Mesothelial cell of epicardium (in vitro differentiated cells): Measurements from ENCODE around the gene FEV. TPM values are rescaled to one million over a fixed set of nuclear protein-coding genes. Genes with fewer than 3 reads are reported as not detected.

Experiments
- DNase-seq, 2 experiments: peaks; one replicate each; pipeline ENCODE4 v3.0.0; 2021; ENCODE audit warnings: low spot score in 2 of 2; ENCODE audit not compliant: unreplicated experiment in 2 of 2
- H3K27ac Mint-ChIP-seq: 2 replicates; pipeline ENCODE4 v1.8.0; 2021; ENCODE audit warnings: mixed read lengths
- H3K27me3 Mint-ChIP-seq: 2 replicates; pipeline ENCODE4 v1.8.0; 2021; ENCODE audit warnings: low read depth, mixed read lengths
- H3K36me3 Mint-ChIP-seq: 2 replicates; pipeline ENCODE4 v1.8.0; 2021; ENCODE audit warnings: mixed read lengths
- H3K4me1 Mint-ChIP-seq: 2 replicates; pipeline ENCODE4 v1.8.0; 2021; ENCODE audit warnings: mixed read lengths
- H3K4me3 Mint-ChIP-seq: 2 replicates; pipeline ENCODE4 v1.8.0; 2021; ENCODE audit warnings: mild to moderate bottlenecking, moderate library complexity, mixed read lengths
- H3K9me3 Mint-ChIP-seq: 2 replicates; pipeline ENCODE4 v1.8.0; 2021; ENCODE audit warnings: mixed read lengths
- CTCF ChIP-seq: fragments of 200-600 bp; sonication (generic); IDR thresholded peaks from one replicate; pipeline ENCODE4 v1.5.0; 2021; ENCODE audit warnings: antibody characterized with exemption; ENCODE audit not compliant: unreplicated experiment
- total RNA-seq: library from RNA; stranded (reverse); gene quantifications from 3 replicates; pipeline ENCODE4 v1.2.1, GENCODE V29; 2021

Gene FEV
- total RNA-seq, 1 donor from 2014 or later: 0.29 TPM

DNA sequence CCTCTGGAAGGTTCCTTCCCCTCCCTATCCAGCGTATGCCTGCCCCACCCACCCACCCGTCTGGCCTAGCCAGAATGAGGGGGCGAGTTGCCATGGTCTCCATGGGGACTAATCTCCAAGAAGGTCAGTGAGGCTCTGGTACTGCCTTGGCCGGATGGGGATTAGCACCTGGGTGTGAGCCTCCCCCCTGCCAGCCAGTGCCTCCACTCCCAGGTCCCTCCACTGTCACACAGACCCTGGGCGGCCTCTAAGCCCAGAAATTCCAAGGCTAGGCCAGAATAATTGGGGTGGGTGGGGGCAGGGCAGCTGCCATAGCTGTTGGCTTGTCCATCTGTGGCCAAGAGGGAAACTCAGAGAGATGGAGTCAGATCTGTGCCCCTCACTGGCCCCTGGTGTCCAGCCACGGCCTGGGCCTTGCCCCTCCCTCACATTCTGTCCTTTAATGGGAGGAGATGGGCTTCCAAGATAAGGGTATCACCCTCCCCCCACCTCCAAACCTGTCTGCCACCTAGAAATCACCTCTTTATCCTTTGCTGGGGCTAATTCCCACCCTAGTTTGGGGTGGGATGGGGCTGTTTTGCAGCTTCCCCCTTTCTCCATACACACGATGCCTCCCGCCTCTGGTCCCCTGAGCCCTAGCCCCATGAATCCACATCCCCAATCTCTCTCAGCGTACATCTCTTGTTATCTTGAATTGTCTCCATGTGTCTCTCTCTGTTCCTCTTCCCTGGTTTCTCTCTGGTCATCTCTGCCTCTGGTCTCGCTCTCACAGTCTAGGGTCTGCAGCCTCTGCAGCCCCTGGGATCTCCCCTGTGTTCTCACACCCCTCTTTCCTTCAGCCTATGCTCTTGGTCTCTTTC, 14.3 kb upstream of the FEV start:
- Mint-ChIP-seq H3K36me3 (no peaks in the 10 kb centered on the region), H3K4me1 (peaks cover 10% of the 10 kb centered on the region), H3K27me3 (peaks cover 96% of the 10 kb centered on the region), H3K9me3 (no peaks in the 10 kb centered on the region), H3K27ac (no peak overlapping the region), H3K4me3 (no peak overlapping the region)
- no peak for TF ChIP-seq CTCF
- no peak for DNase-seq

GRCh38 chr2:218998414-218999002, 13.5 kb upstream of the FEV start:
- H3K27ac Mint-ChIP-seq: no peak overlapping the region
- H3K4me1 Mint-ChIP-seq: peaks cover 17% of the 10 kb centered on the region
- H3K4me3 Mint-ChIP-seq: no peak overlapping the region
- H3K27me3 Mint-ChIP-seq: peaks cover 96% of the 10 kb centered on the region
- TF ChIP-seq CTCF: no peak
- no peak for DNase-seq
- H3K36me3 Mint-ChIP-seq: no peaks in the 10 kb centered on the region
- H3K9me3 Mint-ChIP-seq: no peaks in the 10 kb centered on the region

DNA sequence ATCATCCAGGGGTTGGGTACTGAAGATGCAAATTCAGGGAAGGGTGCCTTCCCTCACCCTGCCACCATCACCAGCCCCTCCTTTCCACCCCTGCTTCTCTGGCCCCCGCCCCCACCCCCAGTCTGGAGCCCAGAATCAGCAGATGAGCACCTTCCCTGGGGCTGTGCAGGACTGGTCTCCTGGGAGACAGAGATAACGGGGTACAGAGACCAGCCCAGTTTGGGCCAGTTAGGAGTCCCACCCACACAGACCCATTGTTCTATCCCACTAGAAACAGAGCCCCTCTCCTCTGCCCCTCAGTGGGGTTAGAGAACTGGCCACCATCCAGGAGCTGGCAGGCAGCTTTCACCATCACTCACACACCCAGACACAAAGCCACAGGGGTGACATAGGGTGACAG, 12.7 kb upstream of the FEV start:
- H3K4me3 Mint-ChIP-seq: no peak overlapping the region

DNA sequence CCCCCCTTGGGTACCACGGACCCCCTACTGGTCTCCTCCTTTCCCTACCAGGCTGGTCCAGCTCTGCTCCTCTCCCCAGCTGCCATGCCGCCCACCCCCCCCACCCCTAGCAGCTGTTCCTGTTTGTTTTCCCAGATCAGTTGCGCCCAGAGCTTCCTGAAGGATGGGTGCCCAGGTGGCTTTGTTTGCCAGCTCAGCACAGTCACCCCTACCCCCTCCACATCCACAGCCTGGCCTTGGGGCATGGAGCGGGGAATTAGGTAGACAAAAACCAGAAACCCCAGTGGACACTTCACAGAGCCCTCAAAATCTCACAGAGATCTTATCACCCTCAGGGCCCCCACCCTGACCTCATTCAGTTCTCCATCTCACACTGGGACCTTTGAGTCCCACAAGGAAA, 12.0 kb upstream of the FEV start:
- Mint-ChIP-seq H3K4me3 (no peak overlapping the region), H3K9me3 (no peaks in the 10 kb centered on the region), H3K36me3 (no peaks in the 10 kb centered on the region), H3K4me1 (peaks cover 14% of the 10 kb centered on the region), H3K27ac (no peak overlapping the region), H3K27me3 (peaks cover 94% of the 10 kb centered on the region)
- TF ChIP-seq CTCF: no peak
- DNase-seq: no peak

More for the DNA sequence above, 12.7 kb upstream of the FEV start:
- H3K36me3 Mint-ChIP-seq: no peaks in the 10 kb centered on the region
- H3K27me3 Mint-ChIP-seq: peaks cover 94% of the 10 kb centered on the region
- DNase-seq: no peak
- no peak for TF ChIP-seq CTCF
- no peaks in the 10 kb centered on the region for H3K9me3 Mint-ChIP-seq
- no peak overlapping the region for H3K27ac Mint-ChIP-seq
- H3K4me1 Mint-ChIP-seq: peaks cover 16% of the 10 kb centered on the region

DNA sequence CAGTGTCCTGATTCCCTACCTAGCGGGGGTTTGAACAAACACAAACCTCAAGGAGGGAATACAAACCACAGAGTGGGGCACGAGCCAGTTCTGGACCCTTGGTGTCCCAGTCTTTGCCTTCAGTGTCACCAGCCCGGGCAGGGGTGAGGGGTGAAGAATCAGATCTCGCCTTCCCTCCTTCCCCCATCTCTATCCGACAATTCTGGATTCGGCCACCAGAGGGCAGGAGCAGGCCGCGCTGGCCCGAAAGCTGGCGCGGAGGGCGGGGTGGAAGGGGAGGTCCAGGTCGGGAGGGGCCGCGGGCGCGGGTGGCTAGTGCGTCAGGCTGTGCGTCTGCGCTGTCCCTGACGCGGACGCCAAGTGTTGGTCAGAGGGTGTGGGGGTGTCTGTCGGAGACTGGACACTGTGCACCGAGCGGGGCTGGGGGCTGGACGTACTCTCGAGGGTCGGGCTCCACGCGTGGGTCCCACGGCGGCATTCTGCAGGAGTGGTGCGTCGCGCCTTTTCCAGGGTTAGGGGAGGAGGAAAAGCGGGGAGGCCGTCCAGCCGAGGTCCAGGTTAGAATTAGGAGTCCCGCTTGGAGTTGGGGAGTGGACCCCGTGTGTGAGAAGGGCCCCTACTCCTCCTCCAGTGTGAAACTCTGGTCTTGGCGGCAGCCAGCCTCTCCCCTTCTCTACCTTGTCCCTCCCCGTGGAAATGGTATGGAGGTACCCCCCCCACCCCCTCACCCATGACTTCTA, 11.2 kb upstream of the FEV start:
- Mint-ChIP-seq H3K4me3 (peak overlapping the region; percentile 60), H3K27me3 (peaks cover 95% of the 10 kb centered on the region), H3K9me3 (no peaks in the 10 kb centered on the region), H3K27ac (no peak overlapping the region), H3K4me1 (peaks cover 14% of the 10 kb centered on the region), H3K36me3 (no peaks in the 10 kb centered on the region)
- peak; percentile 98 for TF ChIP-seq CTCF
- DNase-seq: peak; percentile 71 to 90
